ENCODE data around the gene KAZN. TPM values are rescaled to one million over a fixed set of nuclear protein-coding genes. Genes with fewer than 3 reads are reported as not detected.

KAZN gene
- total and polyA plus RNA-seq, 2 experiments from 2014 or later, result 7.9 to 15.6 TPM

DNA sequence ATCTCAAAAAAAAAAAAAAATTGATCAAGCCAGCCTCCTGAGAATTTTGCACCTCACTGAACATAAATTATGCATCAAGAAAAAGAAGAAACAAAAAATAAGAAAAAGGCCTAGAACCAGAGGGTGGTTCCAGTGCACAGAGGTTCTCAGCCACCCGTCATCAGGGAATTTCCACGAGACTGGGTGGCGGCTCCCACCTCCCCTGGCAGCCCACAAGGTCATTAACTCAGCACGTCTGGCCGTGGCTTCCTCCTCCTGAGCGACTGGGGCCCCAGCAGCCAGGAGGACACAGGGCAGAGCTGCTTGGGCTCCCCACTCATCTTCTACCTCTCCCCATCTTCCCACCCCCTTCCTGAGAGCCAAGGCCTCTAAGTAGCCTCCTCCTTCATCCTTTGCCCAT lies 539.3 kb downstream of the KAZN start:
- Histone ChIP-seq H3K27ac (no peak overlapping the region), H3K36me3 (replicated peaks; ENCODE audit: insufficient read depth, low read depth) (no peaks in the 10 kb centered on the region), H2AFZ (no peak overlapping the region), H3K4me3 (no peak overlapping the region), H3K27me3 (no peaks in the 10 kb centered on the region), H3K9me3 (ENCODE audit: low read depth) (no peaks in the 10 kb centered on the region), H3K4me1 (ENCODE audit: insufficient read depth) (peaks cover 14% of the 10 kb centered on the region), H3K4me2 (no peak overlapping the region), H4K20me1 (ENCODE audit: insufficient read depth, poor library complexity, severe bottlenecking) (no peaks in the 10 kb centered on the region), H3K9me2 (replicated peaks; ENCODE audit: insufficient read depth) (no peaks in the 10 kb centered on the region), H3K79me2 (no peaks in the 10 kb centered on the region)
- TF ChIP-seq EZH2 (IDR thresholded peaks at IDR 0.05; ENCODE audit: borderline replicate concordance), result no peak
- TF ChIP-seq, protein P1, sequence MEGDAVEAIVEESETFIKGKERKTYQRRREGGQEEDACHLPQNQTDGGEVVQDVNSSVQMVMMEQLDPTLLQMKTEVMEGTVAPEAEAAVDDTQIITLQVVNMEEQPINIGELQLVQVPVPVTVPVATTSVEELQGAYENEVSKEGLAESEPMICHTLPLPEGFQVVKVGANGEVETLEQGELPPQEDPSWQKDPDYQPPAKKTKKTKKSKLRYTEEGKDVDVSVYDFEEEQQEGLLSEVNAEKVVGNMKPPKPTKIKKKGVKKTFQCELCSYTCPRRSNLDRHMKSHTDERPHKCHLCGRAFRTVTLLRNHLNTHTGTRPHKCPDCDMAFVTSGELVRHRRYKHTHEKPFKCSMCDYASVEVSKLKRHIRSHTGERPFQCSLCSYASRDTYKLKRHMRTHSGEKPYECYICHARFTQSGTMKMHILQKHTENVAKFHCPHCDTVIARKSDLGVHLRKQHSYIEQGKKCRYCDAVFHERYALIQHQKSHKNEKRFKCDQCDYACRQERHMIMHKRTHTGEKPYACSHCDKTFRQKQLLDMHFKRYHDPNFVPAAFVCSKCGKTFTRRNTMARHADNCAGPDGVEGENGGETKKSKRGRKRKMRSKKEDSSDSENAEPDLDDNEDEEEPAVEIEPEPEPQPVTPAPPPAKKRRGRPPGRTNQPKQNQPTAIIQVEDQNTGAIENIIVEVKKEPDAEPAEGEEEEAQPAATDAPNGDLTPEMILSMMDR (IDR thresholded peaks at IDR 0.05; ENCODE audit: poor library complexity), result no peak
- no peak for TF ChIP-seq EZH2phosphoT487 (IDR thresholded peaks at IDR 0.05; ENCODE audit: low read depth, severe bottlenecking, unreplicated experiment)
- 57% methylated on average over 6 of the region's 6 CpGs for WGBS (ENCODE audit: low lambda C conversion rate, missing lambda C conversion rate)
- no peak for DNase-seq (ENCODE audit: low spot score)

DNA sequence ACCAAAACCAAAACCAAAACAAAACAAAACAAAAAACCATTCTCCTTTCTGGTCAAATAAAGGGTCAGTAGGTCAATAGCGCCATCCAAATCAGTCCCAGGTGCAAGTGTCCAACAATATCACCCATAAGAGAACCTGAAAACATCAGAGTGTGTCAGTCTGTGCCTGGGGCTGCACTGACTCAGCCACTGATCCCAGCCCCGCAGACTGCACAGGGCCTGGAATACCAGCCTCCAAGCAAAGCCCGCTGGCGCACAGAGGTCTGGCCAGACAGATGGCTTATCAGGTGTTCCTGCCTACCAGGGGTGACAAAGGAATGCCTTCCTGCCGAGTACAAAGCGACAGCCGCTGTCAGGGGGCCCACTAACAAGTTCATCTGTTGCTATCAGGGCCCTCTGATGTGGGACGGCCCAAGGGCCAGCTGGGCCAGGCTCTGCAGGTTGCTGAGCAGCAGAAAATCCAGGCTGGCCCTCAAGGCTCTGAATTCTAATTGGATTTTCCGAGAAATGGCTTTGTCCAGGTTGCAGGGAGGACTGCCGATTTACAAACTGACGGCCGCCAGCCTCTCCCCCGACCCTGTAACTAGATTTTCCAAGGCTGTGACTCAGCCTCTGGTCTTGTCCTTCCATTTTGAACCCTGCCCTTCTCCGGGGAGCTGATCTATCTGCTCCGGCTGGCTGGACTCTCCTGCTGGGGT lies 541.3 kb downstream of the KAZN start:
- peak overlapping the region; percentile 85 for H3K27ac ChIP-seq
- no peaks in the 10 kb centered on the region for H3K27me3 ChIP-seq
- no peak overlapping the region for H3K4me3 ChIP-seq
- TF ChIP-seq, protein P1 (IDR thresholded peaks at IDR 0.05; ENCODE audit: poor library complexity), result no peak
- no peak for TF ChIP-seq EZH2 (IDR thresholded peaks at IDR 0.05; ENCODE audit: borderline replicate concordance)
- no peak for TF ChIP-seq EZH2phosphoT487 (IDR thresholded peaks at IDR 0.05; ENCODE audit: low read depth, severe bottlenecking, unreplicated experiment)
- H3K4me2 ChIP-seq, result peak overlapping the region; percentile 58
- DNase-seq (ENCODE audit: low spot score), result peak; percentile 80
- WGBS (ENCODE audit: low lambda C conversion rate, missing lambda C conversion rate), result 15% methylated on average over 15 of the region's 15 CpGs
- no peak overlapping the region for H2AFZ ChIP-seq
- peaks cover 14% of the 10 kb centered on the region for H3K4me1 ChIP-seq (ENCODE audit: insufficient read depth)
- H3K36me3 ChIP-seq (replicated peaks; ENCODE audit: insufficient read depth, low read depth), result no peaks in the 10 kb centered on the region
- H3K9me2 ChIP-seq (replicated peaks; ENCODE audit: insufficient read depth), result no peaks in the 10 kb centered on the region
- no peaks in the 10 kb centered on the region for H3K79me2 ChIP-seq
- H4K20me1 ChIP-seq (ENCODE audit: insufficient read depth, poor library complexity, severe bottlenecking), result no peaks in the 10 kb centered on the region
- H3K9me3 ChIP-seq (ENCODE audit: low read depth), result no peaks in the 10 kb centered on the region

DNA sequence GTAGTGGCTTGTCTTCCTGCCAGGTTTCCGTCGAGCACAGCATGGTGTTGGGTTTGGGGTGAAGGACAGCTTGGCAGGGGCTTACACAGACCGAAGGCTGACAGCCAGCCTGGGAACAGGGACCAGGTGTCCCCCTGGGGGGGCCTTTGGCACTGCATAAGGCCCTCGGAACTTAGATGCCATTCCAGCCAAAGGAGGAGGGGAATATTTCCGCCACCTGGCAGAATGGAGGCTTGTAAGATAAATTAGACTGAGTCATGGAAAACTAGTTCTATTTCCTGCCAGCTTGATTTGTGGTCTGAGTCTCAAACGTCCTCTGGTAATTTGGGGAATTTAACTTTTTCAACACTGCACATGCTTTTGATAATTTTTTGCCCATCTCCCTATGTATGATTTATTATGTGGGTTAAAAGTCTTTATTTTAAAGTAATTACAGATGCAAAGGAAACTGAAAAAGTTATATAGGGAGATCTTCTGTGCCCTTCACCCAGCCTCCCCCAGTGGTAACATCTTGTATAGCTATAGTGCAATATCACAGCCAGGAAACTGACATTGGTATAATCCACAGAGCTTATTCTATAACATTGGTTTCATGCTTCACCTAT lies 543.6 kb downstream of the KAZN start:
- Histone ChIP-seq H3K4me1 (ENCODE audit: insufficient read depth) (peaks cover 14% of the 10 kb centered on the region), H3K27ac (no peak overlapping the region), H3K27me3 (no peaks in the 10 kb centered on the region), H3K9me2 (replicated peaks; ENCODE audit: insufficient read depth) (no peaks in the 10 kb centered on the region), H2AFZ (no peak overlapping the region), H3K36me3 (replicated peaks; ENCODE audit: insufficient read depth, low read depth) (no peaks in the 10 kb centered on the region), H3K4me3 (no peak overlapping the region), H3K4me2 (no peak overlapping the region), H4K20me1 (ENCODE audit: insufficient read depth, poor library complexity, severe bottlenecking) (no peaks in the 10 kb centered on the region), H3K9me3 (ENCODE audit: low read depth) (no peaks in the 10 kb centered on the region), H3K79me2 (no peaks in the 10 kb centered on the region)
- TF ChIP-seq EZH2phosphoT487 (IDR thresholded peaks at IDR 0.05; ENCODE audit: low read depth, severe bottlenecking, unreplicated experiment), result no peak
- TF ChIP-seq EZH2 (IDR thresholded peaks at IDR 0.05; ENCODE audit: borderline replicate concordance), result no peak
- TF ChIP-seq, protein P1 (IDR thresholded peaks at IDR 0.05; ENCODE audit: poor library complexity), result no peak
- no peak for DNase-seq (ENCODE audit: low spot score)
- WGBS (ENCODE audit: low lambda C conversion rate, missing lambda C conversion rate), result 76% methylated on average over 6 of the region's 6 CpGs
